HG02840 (cell line): ENCODE data around the gene RPL38.

Experiments
- ATAC-seq: cut with Tn5 transposase; IDR thresholded peaks from one replicate; pipeline ENCODE4 v1.9.1; 2021; ENCODE audit warnings: mild to moderate bottlenecking, moderate library complexity, moderate number of reproducible peaks; ENCODE audit not compliant: unreplicated experiment, low FRiP score

The RPL38 gene

DNA sequence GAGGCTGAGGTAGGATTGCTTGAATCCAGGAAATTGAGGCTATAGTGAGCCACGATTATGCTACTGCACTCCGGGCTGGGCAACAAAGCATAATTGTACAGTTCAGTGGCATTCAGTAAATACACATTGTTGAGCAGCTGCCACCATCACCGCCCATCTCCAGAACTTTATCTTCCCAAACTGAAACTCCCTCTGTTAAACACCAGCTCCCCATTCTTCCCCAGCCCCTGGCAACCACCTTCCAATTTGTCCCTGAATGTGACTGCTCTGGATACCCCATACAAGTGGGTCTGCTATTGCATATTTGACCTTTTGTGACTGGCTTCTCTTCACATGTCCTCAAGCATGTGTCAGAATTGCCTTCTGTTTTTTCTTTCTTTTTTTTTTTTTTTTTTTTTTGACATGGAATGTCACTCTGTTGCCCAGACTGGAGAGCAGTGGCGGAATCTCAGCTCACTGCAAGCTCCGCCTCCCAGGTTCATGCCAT, 2.9 kb downstream of the RPL38 start:
- ATAC-seq: no peak

DNA sequence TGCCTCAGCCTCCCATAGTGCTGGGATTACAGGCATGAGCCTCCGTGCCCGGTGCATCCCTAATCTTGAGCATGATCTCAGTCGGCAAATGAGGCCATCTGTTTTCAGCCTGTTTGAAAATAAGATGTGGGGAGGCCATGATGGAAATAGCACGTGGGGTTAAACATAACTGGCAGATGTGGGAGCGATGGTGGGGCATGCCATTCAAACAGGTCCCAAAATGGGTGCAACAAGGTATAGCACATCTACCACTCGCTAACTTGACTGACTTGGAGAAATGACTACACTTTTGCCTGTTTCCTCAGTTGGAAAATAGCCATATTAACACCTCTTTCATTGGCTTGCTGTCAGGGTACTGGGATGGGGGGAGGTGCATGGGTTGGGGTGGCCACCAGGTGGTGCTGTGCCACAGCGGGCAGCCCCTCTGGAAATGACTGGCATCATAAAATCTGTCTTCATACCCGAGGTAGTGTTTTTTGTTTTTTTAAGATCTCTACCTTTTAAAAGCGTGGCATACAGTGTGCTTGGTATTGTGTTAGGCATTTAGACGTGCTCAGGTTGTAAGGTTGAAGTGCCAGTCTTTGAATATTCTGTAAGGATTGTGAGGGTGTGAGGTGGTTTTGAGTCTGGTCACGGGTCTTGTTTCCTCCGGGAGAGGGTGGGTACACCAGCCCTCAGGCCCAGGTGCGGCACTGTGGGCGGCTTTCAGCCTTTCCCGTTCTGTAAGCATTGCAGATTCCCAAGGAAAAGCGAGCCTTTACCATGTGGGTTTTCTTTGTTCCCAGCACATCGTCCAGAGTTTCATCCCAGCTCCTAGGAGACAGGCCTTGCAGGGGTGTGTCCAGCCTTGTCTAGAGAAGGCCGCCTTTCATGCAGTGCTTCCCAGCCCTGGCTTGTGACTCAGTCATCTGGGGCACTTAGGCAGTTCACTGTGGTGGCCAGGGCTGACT, 7.0 kb downstream of the RPL38 start:
- no peak for ATAC-seq

DNA sequence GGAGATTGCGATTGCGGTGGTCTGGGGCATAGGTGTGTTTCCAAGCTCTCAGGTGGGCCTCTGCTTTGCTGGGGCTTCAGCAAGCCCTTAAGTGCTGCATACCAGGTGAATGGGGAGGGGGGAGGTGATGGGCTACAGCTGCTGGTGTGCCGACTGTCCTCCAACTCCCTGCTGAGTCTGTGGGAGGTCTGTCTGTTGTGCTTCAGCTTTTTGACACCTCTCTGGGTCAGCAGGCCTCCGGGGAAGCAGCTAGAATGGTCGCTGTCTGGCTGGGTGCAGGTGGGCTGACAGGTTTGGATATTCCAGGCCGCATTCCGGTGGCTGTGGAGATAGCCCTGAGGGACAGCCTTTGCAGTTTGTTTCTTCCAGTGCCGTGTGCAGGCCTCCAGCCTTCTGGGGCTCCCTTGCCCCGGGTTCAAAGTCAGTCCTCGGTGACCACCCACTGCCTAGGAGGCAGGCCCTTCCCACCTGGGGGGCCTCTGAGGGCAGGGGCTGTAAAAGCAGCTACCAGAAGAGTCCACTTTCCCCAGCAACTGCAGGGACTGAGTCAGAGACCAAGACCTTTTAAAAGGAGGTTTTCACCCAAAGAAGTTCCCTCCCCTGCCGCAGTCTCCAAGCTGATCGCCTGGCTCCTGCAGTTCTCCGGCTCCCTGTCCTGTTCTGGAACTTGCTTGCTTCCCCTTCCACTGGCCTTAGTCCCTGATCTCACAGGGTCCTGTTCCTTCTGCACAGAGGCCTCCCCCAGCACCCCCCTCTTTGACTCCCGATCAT, 7.8 kb downstream of the RPL38 start:
- ATAC-seq: no peak

DNA sequence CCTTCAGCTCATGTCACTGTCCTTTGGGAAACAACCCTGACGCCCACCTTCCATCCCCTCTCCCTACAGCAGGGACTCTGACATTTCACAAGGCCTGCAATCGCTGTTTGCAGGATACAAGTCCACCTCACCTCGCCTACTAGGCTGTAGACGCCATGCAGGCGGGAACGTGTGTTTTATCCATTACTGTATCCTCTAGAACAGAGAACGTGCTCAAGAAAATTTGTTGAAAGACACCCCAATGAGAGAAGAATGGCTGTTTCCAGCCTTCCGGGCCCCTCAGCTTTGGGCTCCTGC, 8.4 kb downstream of the RPL38 start:
- ATAC-seq: no peak

DNA sequence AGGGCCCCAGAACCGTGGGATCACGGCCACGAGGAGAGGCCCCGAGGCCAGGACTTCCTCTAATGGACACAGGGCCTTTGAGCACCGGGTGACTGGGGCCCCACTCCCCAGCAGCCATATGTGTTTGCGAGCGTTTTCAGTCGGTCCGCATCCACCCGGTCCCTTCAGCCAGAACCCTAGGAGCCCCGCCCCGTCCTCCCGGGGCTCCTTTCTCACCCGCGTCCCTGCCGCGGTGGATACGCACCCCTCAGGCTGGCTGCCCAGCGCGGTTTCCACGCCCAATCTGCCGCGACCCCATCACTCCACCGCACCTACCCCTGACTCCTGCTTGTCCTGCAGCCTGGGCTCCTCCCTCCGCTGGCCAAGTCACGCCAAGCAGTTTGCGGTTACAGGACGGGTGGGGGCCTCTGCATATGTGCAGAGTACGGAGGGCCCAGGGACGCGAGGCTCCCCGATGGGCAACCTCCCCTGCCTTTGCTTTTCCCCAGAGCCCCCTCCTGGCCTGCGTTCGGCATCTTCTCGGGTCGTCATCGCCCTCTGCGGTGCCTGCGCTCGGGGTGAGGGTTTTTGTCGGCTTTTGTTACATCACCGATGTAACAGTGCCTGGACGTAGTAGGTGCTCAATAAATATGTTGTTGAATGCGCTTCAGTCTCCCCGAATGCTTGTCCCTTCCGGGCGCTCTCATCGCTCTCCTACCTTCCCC, 8.9 kb downstream of the RPL38 start:
- no peak for ATAC-seq

DNA sequence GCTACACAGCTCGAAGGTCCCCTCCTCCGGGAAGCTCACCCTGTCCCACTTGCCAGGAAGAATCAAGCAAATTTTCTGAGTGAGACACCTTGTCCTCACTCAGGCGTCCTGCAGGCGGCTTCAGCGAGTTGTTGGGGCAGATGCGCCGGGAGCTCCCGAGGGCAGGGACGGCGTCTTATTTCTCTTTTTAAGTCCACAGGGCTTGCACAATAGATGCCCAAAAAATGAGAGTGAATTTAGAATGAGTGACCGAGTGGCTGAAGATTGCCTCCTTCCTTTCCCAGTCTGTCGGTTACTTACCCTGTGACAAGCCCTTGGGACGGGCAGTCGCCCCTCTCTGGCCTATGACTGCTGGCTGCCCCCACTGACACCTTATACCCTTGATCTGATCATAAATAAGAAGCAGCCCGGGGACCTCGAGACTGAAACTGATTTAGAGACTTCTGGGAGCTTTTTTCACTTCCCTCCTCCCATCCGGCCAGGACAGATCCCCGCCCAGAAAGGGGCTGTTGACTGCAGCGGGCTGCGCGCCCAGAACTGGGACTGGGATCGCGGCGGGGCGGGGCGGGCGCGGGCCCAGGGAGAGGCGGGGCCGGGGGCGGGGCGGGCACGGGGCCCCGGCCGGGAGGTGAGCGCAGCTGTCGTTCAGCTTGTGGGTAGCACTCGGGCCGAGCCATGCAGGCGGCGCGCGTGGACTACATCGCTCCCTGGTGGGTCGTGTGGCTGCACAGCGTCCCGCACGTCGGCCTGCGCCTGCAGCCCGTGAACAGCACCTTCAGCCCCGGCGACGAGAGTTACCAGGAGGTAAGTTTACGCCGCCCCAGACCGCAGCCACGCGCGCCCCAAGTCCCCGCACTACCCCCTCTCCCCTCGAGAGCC, 9.7 kb downstream of the RPL38 start, which contains the start of gene TTYH2:
Gene TTYH2 (plus strand): TSS at position 659 of the 879 bp plus-strand sequence. CDS start 17 bp downstream, at position 676.
- ATAC-seq: peak; percentile 57

DNA sequence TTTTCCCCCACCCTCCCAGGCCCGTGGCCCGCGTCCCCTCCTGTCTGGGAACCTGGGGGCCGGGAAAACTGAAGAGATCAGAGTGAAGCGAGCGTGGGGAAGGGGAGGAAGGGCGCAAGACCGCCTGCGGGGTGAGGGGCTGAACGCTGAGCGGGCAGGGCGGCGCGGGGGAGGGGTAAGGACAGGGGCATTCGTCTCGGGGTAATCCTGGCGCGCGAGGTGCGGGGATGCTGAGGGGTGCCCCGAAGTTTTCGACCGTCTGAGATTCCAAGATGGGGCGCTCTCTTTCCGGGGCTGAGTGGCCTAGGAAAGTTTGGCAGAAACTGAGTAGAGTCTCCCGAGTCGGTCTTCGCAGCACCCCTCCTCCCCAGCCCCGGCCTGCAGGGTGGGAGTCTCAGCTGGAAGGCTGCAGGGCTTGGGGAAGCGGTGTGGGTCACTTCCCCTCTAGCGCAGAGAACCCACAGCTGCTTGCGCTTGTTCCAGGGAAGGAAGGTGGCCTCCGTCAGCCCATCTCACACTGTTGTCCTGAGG, 10.4 kb downstream of the RPL38 start:
- no peak for ATAC-seq

DNA sequence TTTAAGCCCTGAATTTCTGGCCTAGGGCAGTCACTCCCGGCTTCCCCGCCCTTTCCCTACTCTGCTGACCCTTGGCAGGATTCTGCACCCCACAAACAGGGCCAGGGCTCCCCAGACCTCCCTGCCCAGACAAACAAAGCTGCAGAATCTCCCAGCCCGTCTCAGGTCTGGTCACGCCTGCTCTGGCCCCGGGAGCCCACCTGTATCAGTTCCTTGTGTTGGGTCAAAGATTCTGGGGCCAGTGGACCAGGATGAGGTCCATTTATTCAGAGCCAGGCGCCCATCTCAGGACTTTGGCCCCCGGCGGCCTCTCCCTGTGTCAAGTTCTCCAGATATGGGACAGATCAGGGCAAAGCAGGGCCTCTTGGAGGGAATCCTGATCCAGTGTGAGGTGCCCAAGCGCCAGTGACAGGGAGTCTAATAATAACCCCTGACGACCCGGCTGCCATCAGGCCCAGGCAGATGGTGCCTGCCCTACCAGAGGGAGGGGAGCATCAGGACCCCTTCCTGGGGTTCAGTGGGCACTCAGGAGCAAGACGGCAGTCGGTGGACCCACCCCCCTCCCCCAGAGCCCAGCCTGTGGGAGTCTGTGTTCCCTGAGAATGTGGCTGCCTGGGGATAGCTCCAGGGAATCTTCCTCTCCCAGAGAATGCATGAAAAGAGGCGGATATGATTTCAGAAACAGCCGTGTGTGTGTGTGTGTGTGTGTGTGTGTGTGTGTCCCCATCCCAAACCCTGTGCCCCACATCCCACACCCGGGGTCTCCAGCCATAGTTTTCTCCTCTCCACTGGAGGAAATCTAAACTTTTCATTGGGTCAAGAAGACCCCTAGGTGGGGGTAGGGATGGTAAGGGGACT, 11.2 kb downstream of the RPL38 start:
- ATAC-seq: no peak

DNA sequence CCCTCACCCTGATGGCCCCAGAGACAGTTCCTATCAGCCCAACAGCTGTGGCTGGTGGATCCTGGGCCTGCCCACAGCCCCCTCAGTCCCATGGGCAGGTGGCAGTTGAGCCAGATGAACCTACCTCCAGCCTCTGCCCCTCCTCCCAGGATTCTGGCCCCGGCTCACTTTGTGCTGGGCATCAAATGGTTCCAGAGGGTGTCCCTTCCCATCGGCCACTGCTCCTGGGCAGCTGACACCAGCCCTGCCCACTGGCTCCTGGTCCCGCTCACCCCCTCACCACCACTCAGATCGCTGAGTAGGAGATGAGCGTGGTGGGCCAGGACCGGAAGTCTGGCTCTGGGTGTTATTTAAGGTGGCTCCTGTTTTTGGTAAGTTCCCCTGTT, 11.9 kb downstream of the RPL38 start:
- no peak for ATAC-seq

DNA sequence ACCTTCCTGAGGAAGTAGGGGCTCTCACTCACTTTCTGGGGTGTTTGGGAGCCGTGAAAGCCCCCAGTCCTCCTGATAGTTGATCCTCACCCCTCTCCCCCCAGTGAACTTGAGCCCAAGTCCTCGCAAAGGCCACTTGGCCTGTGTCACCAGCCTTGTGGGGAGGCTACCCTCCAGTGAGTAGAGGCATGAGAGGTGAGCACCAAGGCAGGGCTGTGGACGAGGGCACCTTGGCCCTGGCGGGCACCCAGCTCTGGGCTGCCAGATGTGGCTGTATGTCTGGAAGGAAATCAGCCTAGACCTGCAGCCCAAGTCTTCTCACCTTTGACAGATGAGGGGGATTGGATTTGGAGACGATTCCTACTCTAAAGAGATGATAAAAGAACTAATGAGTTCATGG, 13.0 kb downstream of the RPL38 start:
- ATAC-seq: no peak

DNA sequence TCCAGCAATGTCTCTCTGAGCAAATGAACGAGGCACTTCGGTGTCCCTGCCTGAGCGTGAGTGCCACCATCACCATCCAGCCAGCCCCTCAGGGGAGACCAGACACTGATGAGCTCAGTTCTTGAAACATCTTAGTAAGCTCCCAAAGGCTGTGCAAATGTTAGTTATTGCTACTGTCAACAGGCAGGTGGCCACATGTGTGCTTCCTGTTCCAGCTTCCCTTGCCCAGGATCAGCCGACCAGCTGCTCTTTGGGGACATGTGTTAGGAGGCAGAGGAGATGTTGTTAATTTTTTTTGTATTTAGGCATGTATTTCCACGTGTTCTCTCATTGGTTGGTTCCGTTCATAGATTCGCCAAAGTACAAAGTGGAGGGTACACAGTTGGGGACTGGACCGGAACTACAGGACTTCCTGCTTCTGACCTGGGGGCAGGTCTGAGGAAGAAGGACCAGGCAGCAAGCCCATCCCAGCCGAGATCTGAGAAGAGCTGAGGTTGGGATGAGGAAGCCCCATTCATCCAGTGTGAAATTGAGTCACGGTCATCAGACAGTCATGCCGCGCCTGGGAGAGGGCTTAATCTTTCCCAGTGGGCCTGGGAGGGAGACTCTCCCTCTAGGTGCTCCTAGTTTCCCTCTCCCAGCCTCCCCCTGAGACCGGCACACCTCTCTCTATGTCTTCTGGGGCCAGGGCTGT, 13.7 kb downstream of the RPL38 start:
- ATAC-seq: no peak

DNA sequence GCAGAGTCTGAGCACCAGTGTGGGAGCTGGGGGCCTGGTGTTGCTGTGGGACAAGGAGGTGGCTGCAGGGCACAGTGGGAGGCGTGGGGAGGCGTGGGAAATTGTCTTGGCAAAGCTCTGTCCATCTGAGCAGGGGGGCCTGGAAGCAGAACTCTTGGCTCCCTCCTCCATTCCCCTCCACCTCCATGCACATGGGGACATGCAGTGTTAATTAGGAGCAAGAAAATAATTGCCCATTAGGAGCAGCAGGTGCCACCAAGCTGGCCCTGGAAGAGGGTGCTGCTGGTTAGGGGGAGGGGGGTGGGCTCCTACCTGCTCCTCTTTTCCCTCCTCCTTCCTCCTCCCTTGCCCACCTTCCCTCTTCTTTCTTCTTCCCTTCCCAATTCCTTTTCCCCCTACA, 14.4 kb downstream of the RPL38 start:
- no peak for ATAC-seq

DNA sequence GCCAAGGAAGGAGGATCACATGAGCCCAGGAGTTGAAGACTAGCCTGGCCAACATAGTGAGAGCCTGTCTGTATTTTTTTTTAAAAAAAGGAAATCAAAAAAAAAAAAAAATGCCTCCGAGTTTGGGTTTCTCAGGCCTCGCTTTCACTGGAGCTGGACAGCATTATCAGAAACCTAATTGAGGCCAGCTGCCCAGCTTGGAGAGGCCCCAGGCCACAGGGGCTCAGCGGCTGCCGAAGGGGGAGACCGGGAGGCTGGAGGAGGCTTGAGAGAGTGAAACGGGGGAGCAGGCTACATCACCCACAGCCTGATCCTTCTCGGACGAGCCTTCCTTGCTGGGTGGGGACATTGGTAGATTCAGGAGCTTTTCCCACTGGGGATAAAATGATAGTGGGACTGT, 15.0 kb downstream of the RPL38 start:
- ATAC-seq: no peak

DNA sequence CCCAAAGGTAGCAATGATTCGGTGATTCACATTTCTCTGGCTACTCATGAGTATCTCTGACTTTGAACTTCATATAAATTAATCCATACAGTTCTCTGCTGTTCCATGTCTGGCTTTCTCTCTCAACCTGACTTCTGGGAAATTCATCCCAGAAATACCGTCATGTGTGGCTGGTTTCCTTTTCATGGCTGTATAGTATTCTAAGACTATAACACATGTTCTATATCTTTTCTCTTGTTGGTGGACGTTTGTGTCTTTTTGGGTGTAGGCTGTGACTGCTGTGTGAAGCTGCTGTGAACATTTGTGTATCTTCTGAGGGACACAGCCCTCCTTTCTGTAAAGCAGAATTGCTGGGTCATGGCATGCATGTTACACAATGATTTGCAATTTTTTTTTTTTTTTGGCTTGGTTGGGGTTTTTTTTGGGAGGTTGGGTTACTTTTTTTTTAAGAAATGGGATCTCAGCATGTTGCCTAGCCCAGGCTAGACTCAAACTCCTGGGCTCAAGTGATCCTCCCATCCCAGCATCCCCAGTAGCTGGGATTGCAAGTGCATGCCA, 16.2 kb downstream of the RPL38 start:
- no peak for ATAC-seq

DNA sequence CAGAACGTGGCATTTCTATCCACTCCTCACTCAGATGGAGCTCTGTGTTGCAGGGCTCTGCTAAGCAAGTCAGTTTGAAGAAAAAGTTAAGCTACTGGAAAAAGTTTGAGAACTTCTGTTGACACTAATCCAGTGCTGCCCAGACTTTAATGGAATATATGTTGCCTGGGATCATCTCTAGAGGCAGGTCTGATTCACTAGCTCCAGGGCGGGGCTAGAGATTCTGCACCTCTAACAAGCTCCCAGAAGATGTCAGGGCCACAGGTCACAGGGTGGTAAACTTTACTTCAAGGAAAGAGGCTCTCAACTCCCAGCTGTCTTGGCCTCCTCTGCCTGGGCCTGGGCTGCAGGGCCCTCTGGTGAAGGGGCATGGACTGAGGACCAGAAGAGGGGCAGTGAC, 16.7 kb downstream of the RPL38 start:
- no peak for ATAC-seq

DNA sequence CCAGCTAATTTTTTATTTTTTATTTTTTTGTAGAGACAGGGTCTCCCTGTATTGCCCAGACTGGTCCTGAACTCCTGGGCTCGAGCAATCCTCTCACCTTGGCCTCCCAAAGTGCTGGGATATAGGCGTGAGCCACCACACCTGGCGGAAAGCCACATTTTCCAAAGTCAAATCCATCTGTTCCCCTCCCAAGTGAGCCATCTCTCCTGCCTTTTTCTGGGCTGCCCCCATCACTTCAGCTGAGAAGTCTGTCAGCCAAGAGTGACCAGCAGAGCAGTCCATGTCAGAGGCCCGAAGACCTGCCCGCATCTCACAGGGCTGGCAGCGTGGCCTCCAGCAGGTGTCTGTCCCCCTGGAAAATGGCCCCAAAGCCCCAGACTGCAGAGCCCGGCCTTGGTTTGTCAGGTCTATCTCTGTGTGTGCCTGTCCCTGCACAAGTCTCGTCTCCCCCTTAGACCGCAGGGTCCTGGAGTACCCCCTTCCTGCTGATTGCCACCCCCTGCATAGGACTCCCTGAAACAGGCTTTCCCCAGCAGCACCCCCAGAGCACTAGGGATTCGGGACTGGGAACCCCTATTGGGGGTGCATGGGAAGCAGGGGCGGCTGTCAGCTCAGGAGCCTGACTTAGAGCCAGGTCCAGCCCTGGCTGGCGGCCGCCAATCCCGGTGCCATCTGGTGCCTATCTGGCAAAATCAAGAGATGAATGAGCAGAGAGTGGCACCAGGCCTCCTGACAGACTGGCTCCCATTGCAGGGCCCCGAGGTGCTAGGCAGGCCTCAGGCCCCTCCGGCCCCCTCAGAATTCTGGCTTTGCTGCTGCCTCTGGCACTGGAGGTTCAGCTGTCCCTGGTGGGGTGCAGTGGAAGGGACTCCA, 17.7 kb downstream of the RPL38 start:
- no peak for ATAC-seq

DNA sequence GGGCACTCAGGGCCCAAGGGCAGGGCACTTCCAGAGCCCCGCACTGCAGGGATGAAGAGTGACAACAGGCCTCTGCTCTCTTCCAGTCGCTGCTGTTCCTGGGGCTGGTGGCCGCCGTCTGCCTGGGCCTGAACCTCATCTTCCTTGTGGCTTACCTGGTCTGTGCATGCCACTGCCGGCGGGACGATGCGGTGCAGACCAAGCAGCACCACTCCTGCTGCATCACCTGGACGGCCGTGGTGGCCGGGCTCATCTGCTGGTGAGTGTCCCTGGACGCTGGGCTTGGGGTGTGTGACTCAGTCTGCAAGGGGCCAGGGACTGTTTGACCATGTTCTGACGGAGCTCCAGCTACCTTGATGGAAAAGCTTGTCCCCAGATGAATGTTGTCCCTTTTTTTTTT, 18.9 kb downstream of the RPL38 start:
- ATAC-seq: no peak
